Endothelial cell of umbilical vein (primary cell): ENCODE results near the gene ANKFN1. TPM values are rescaled to one million over a fixed set of nuclear protein-coding genes. Genes with fewer than 3 reads are reported as not detected.

ENCODE experiments used
- BruUV-seq: library from RNA; stranded (reverse); fragments of 400-500 nt; replicated peaks from 2 replicates; lab custom pipeline; 2021; lab: Mats Ljungman, UMichigan
- CTCF ChIA-PET: fragments of 300-600, 350-600 bp; sonication (Branson Sonifier 250); formaldehyde crosslinking; loops from one replicate; lab custom pipeline; 2021; ENCODE audit warnings: antibody characterized with exemption, inconsistent platforms; lab: Charles Lee
- POLR2A ChIA-PET: fragments of 300-600, 350-600 bp; sonication (Branson Sonifier 250); formaldehyde crosslinking; loops from one replicate; lab custom pipeline; 2021; ENCODE audit warnings: antibody characterized with exemption, inconsistent platforms; lab: Charles Lee
- DNase-seq: peaks from one replicate; pipeline ENCODE4 v3.0.0-alpha.2; 2011; ENCODE audit warnings: low read depth, low spot score
- FAIRE-seq: peaks from 2 replicates; lab custom pipeline; 2011; peaks lifted over from hg19 to GRCh38; lab: Jason Lieb, UNC
- H2AFZ ChIP-seq: 2 replicates; pipeline ENCODE4 v1.6.0; 2012; ENCODE audit warnings: low read depth, low read length, control low read depth, inconsistent platforms
- H3K27ac ChIP-seq: 2 replicates; pipeline ENCODE4 v1.5.1; 2011; ENCODE audit warnings: low read depth, mild to moderate bottlenecking, control low read depth, low read length, moderate library complexity; ENCODE audit not compliant: insufficient read depth
- H3K27me3 ChIP-seq, 2 experiments: 2 replicates each; pipeline versions ENCODE4 v1.6.0 to v1.6.1; 2011; ENCODE audit warnings: low read length in 2 of 2, mixed read lengths in 1 of 2; ENCODE audit not compliant: control insufficient read depth in 2 of 2, insufficient read depth in 2 of 2
- H3K36me3 ChIP-seq, 2 experiments: 2 replicates in 1 of 2; 3 replicates in 1 of 2; pipeline ENCODE4 v1.5.1; 2011; ENCODE audit warnings: low read length in 2 of 2, mild to moderate bottlenecking in 1 of 2, moderate library complexity in 1 of 2; ENCODE audit not compliant: control insufficient read depth in 2 of 2, insufficient read depth in 2 of 2; ENCODE audit errors: extremely low read depth in 1 of 2
- H3K4me1 ChIP-seq: 3 replicates; pipeline ENCODE4 v1.5.1; 2011; ENCODE audit warnings: mild to moderate bottlenecking, low read length; ENCODE audit not compliant: control insufficient read depth, insufficient read depth; ENCODE audit errors: extremely low read depth
- H3K4me2 ChIP-seq: 2 replicates; pipeline ENCODE4 v1.6.1; 2011; ENCODE audit warnings: low read length, control low read depth, mixed read lengths; ENCODE audit not compliant: insufficient read depth
- H3K4me3 ChIP-seq, 3 experiments: fragments of 200-600 bp in 1 of 3; sonication (generic), shearing (Covaris generic) in 1 of 3; replicated peaks in 1 of 3; 2 replicates each; pipeline ENCODE4 v1.5.1; 2011 to 2016; ENCODE audit warnings: control low read depth in 3 of 3, low read length in 3 of 3, mild to moderate bottlenecking in 2 of 3, inconsistent platforms in 1 of 3, low read depth in 1 of 3, moderate library complexity in 1 of 3; ENCODE audit not compliant: insufficient read depth in 1 of 3
- H3K79me2 ChIP-seq: 2 replicates; pipeline ENCODE4 v1.6.0; 2012; ENCODE audit warnings: low read length, inconsistent platforms; ENCODE audit not compliant: control insufficient read depth, insufficient read depth
- H3K9ac ChIP-seq: replicated peaks from 2 replicates; pipeline ENCODE3; 2011; ENCODE audit warnings: low read length, control low read depth; ENCODE audit not compliant: insufficient read depth; ENCODE audit errors: extremely low read depth
- H3K9me1 ChIP-seq: replicated peaks from 3 replicates; pipeline ENCODE4 v1.6.0; 2011; ENCODE audit warnings: mild to moderate bottlenecking, low read length; ENCODE audit not compliant: control insufficient read depth, insufficient read depth; ENCODE audit errors: extremely low read depth
- H3K9me3 ChIP-seq: replicated peaks from 2 replicates; pipeline ENCODE4 v1.5.1; 2012; ENCODE audit warnings: low read length, inconsistent platforms; ENCODE audit not compliant: control insufficient read depth, insufficient read depth
- H4K20me1 ChIP-seq: replicated peaks from 2 replicates; pipeline ENCODE3; 2011; ENCODE audit warnings: mild to moderate bottlenecking, low read length; ENCODE audit not compliant: control insufficient read depth, insufficient read depth; ENCODE audit errors: extremely low read depth
- EZH2 ChIP-seq: IDR thresholded peaks from 2 replicates; pipeline ENCODE4 v1.6.1; 2012; ENCODE audit warnings: borderline replicate concordance, low read depth, mild to moderate bottlenecking, moderate library complexity, low read length, inconsistent platforms; ENCODE audit not compliant: severe bottlenecking
- FOS ChIP-seq: IDR thresholded peaks from 2 replicates; pipeline ENCODE4 v1.6.1; 2011; ENCODE audit warnings: mild to moderate bottlenecking, low read length, moderate library complexity, borderline replicate concordance; ENCODE audit not compliant: insufficient read depth
- GATA2 ChIP-seq: IDR thresholded peaks from 2 replicates; pipeline ENCODE4 v1.7.0; 2011; ENCODE audit warnings: low read depth, mild to moderate bottlenecking, moderate library complexity, mixed read lengths, low read length; ENCODE audit not compliant: insufficient read length, insufficient read depth
- JUN ChIP-seq: IDR thresholded peaks from 2 replicates; pipeline ENCODE4 v1.6.1; 2011; ENCODE audit warnings: borderline replicate concordance, low read depth; ENCODE audit not compliant: insufficient read length, insufficient read depth
- MYC ChIP-seq: IDR thresholded peaks from one replicate; pipeline ENCODE4 v1.6.1; 2011; ENCODE audit warnings: mild to moderate bottlenecking, low read depth, low read length
- POLR2A ChIP-seq: IDR thresholded peaks from 2 replicates; pipeline ENCODE4 v1.6.1; 2012; ENCODE audit warnings: low read depth, mild to moderate bottlenecking, control low read depth, low read length
- POLR2AphosphoS5 ChIP-seq: IDR thresholded peaks from 2 replicates; pipeline ENCODE4 v1.6.1; 2012; ENCODE audit warnings: low read depth, mild to moderate bottlenecking, control low read depth, low read length, moderate library complexity; ENCODE audit not compliant: insufficient read depth
- dilution Hi-C: fragments of 300-500 bp; cut with MboI; formaldehyde crosslinking; loops from one replicate; pipeline ENCODE4 v1.15.0; 2019; ENCODE audit warnings: low sequenced_read_pairs; ENCODE audit not compliant: extremely low pct_ligation_motif_present
- intact Hi-C: fragments of 100-400 bp; cut with micrococcal nuclease; formaldehyde crosslinking; loops from one replicate; pipeline ENCODE4 v1.10.0; 2022
- polyA plus RNA-seq, 4 experiments: library from polyadenylated mRNA; depleted of rRNA in 3 of 4; stranded (reverse) in 3 of 4; unstranded in 1 of 4; fragments of >200 nt; gene quantifications; 2 replicates each; pipeline versions ENCODE4 v1.2.1 to v1.2.3, GENCODE V29; 2011 to 2012; ENCODE audit warnings: missing spikeins in 1 of 4
- total RNA-seq: library from RNA; stranded (reverse); gene quantifications from 2 replicates; pipeline ENCODE4 v1.2.3, GENCODE V29; 2021
- TF ChIP-seq, protein P1 (sequence below), 2 donors: IDR thresholded peaks; 1 replicate in 1 of 2; 2 replicates in 1 of 2; pipeline ENCODE4 v1.5.1; 2011; ENCODE audit warnings: low read length in 2 of 2, mild to moderate bottlenecking in 2 of 2, moderate library complexity in 2 of 2, control low read depth in 1 of 2, inconsistent platforms in 1 of 2, low read depth in 1 of 2; ENCODE audit not compliant: insufficient read depth in 1 of 2; ENCODE audit errors: extremely low read depth in 1 of 2
- TF ChIP-seq, protein P2 (sequence below): IDR thresholded peaks from 2 replicates; pipeline ENCODE4 v1.6.1; 2011; ENCODE audit not compliant: insufficient read depth, insufficient read length

ANKFN1 gene
- total and polyA plus RNA-seq, 2 donors (not counting 3 experiments of a cell fraction or from before 2014, with no cell fraction given) = 0.15 TPM; not detected in 1

DNA sequence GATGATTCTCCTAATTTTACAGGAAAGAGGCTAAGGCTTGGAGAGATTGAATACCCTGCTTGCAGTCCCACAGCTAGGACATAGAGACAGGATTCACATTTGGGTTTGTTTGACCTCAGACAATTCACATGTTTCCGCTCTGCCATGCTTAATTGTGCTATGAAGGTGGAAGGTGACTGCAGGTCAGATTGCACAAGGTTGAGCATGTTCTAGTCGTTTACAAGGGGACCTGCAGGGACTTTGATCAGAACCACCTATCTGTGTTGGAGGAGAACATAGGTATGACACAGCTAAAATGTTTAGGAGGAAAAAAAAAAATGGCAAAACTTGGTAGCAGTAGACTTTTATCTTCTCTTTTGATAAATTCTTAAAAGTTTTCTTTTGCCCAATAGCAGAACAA lies 4.9 kb upstream of the ANKFN1 start:
- Histone ChIP-seq H2AFZ (no peak overlapping the region), H4K20me1 (no peaks in the 10 kb centered on the region), H3K79me2 (no peaks in the 10 kb centered on the region), H3K27ac (no peak overlapping the region), H3K27me3 (peaks cover 0 to 2% of the 10 kb centered on the region in 2 experiments), H3K9ac (no peak overlapping the region), H3K4me3 (no peak overlapping the region), H3K9me1 (no peaks in the 10 kb centered on the region), H3K4me1 (no peaks in the 10 kb centered on the region), H3K9me3 (no peaks in the 10 kb centered on the region), H3K36me3 (no peaks in the 10 kb centered on the region), H3K4me2 (no peak overlapping the region)
- TF ChIP-seq, protein P1, sequence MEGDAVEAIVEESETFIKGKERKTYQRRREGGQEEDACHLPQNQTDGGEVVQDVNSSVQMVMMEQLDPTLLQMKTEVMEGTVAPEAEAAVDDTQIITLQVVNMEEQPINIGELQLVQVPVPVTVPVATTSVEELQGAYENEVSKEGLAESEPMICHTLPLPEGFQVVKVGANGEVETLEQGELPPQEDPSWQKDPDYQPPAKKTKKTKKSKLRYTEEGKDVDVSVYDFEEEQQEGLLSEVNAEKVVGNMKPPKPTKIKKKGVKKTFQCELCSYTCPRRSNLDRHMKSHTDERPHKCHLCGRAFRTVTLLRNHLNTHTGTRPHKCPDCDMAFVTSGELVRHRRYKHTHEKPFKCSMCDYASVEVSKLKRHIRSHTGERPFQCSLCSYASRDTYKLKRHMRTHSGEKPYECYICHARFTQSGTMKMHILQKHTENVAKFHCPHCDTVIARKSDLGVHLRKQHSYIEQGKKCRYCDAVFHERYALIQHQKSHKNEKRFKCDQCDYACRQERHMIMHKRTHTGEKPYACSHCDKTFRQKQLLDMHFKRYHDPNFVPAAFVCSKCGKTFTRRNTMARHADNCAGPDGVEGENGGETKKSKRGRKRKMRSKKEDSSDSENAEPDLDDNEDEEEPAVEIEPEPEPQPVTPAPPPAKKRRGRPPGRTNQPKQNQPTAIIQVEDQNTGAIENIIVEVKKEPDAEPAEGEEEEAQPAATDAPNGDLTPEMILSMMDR (IDR thresholded peaks at IDR 0.05; ENCODE audit: extremely low read depth in 1 of 2, insufficient read depth in 1 of 2, low read depth in 1 of 2, low read length in 2 of 2) = no peak
- TF ChIP-seq, protein P2, sequence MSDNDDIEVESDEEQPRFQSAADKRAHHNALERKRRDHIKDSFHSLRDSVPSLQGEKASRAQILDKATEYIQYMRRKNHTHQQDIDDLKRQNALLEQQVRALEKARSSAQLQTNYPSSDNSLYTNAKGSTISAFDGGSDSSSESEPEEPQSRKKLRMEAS = no peak
- no peak for TF ChIP-seq EZH2
- TF ChIP-seq GATA2 = no peak
- no peak for TF ChIP-seq MYC
- no peak for TF ChIP-seq POLR2AphosphoS5
- no peak for TF ChIP-seq FOS
- no peak for TF ChIP-seq JUN
- no peak for TF ChIP-seq POLR2A
- BruUV-seq = no TSS peak
- ChIA-PET CTCF (interaction anchor here (1.5 kb wide), 1 partner anchor 55 kb away, joined by 4 read pairs; no protein-coding TSS in a partner anchor), POLR2A (no interaction called here)
- intact Hi-C loops (no loop called here), dilution Hi-C loops (no loop called here)
- FAIRE-seq (no peak), DNase-seq (no peak)
